Measurements from ENCODE around the gene S100A6. TPM values are rescaled to one million over a fixed set of nuclear protein-coding genes. Genes with fewer than 3 reads are reported as not detected.
A peak's percentile ranks its signal among the peaks of the same experiment; 100 is the strongest.
"Not testable (repeated sequence)": the region's sequence is repeated elsewhere in the genome, so short reads cannot be mapped to it uniquely, and the experiment has no call there.

The S100A6 gene
- polyA plus RNA-seq, 4 donors, result 168 to 309 (median 231) TPM

DNA sequence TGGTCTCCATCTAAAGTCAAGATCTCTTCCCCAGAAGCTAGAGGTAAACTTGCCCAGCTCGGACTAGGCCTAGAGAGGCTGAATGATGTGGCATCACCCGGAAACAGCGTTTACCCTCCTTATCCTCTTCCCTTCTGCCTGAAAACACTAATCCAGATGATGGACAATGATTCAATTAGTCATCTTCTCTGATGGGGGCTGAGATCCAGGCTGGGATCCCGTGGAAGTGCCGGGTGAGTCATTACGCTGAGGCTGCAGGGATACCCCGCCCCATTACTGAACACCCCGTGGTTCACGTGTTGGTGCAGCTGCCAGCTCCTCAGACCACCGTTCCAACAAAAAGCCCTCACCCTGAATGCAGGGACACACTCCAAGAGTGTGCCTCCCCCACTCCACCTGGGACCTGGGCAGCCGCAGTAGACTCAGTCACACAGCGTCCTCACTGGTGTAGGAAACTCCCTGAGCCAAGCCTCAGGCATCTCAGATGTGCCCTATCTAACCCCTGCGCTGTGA, 2.0 kb downstream of the S100A6 start:
- DNase-seq (ENCODE audit: low read depth in 4 of 4, low spot score in 3 of 4), result no peak

DNA sequence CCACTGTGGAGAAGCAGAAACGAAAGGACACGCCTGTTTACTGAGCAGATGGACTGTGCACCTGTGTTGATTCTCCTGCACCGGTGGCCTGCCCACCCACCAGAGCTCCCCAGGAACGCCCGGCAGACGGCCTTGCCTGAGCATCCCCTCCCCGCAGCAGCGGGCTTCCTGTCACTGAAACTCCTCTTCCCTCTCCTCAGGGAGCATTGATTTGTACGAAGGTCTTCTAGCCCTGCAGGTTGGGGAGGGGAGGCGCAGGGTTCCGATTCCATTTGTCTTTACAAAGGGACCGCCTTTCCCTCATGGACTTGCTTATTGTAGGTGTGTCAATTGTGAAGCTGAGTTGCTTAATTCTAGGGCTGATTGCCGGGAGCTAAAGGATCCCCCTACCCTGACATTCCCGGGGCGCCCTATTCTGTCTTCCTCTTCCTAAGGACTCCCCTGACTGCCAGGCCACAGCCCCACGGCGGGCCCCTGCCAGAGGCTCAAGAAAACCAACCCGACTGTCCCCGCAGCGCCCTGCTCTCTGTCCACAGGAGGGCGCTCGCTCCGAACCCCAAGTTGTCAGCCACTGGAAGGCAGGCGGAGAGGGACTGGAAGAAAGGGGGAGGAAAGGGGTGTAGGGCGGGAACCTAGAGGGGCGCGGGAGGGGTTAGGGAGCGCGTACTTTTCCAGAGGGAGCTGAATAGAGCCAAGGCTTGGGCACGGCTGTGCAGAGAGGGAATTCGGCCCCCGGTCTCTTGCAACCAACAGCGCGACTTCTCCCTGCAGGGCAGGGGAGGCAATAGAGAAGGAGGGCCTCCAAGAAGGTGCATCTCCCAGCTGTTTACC, 2.8 kb downstream of the S100A6 start:
- peak; percentile 66 to 76 (median 70) for DNase-seq (ENCODE audit: low read depth in 4 of 4, low spot score in 3 of 4)

DNA sequence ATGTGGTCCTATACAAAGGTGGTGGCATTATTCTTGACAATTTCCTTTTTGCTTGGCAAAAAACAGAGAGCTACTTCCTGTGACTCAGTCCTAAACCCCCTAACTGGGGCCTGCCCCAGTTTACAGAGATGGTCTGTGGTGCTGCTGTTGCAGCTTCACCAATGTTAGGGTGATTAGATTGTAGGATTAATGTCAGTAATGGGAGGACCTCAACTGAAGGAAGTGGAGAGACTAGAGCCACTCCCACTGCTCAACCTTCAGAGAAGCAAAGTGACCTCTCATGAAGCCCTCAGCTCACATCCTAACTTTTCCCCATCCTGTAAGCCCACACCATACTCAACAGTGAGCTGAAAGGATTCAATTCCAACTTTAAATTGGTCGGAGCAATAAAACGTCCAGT, 3.6 kb downstream of the S100A6 start:
- no peak for DNase-seq (ENCODE audit: low read depth in 4 of 4, low spot score in 3 of 4)

DNA sequence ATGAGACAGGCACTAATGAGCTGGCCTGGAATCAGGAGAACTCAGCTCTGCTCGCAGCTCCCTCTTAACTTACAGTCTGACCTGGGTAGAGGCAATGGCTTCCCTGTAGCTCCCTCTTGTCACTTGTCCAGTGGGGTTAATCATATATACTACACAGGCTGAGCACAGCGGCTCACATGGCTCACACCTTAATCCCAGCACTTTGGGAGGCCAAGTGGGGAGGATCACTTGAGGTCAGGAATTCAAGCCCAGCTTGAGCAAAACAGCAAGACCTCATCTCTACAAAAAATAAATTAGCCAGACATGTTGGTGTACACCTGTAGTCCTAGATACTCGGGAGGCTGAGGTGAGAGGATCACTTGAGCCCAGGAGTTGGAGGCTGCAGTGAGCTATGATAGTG, 4.2 kb downstream of the S100A6 start:
- no peak for DNase-seq (ENCODE audit: low read depth in 4 of 4, low spot score in 3 of 4)

DNA sequence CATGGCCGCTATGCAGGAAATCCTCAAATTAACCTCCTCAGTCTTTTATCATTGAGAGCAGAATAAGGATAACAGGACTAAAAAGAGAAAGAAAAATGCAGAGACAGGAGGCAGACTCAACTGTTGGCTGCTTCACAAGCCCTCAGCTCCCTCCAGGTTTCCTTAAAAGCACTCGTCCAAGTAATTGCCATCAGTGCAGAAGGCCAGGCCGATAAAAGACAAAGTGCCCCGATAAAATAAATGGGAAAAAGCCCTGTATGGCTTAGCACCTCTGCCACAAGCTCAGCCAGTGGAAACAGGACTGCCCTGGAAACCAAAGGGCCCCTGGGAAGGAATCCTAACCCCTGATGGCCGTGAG, 8.1 kb downstream of the S100A6 start:
- no peak for DNase-seq (ENCODE audit: low read depth in 4 of 4, low spot score in 3 of 4)

DNA sequence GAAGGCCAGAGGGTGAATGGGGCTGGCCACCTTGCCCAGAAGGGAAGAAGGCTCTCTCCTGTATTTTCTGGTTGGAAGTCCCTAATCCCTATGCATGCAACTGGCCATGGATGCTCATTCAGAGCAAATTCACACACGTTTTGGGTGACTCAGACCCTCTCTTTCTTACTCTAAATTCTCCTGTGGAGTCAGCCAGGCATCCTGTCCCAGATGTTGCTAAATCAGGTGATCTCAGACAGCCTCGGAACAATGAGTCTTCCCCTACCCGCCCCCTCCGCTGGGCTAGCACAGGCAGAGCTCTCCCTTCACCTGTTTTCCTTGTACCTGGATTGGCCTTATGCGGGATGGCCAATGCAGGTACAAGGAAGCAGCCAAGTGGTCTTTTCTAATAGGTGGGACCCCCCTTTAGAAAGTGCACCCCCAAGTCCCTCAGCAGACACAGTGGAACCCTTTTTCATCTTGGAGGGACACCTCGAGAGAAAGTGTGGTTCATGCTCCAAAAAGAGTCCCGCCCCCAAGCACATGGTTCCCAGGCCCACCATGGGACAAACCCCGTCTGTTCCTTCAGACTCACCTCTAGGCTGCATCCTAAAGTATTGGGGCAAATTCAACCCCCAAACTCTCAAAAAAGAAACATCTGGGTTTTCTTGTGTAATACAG, 8.6 kb downstream of the S100A6 start:
- DNase-seq (ENCODE audit: low read depth in 4 of 4, low spot score in 3 of 4), result no peak

DNA sequence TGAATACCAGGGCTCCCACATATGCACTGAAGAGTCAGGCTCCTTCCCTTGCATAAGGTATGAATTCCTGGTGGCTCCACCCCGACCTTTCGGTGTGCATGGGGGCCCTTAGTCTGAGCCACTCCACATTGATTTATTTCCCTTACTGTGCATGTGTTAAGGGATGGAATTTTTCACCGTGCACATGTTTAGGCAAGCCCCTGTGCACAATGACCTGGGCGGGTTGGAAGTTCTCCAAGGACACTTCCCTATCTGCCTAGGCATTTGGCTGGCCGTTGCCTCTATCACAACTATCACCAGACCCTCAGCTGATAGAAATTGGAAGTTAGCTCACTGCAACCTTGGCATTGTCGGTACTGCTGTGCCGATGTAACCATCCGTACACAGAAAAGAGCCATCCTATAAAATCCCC, 9.7 kb downstream of the S100A6 start:
- DNase-seq (ENCODE audit: low read depth in 4 of 4, low spot score in 3 of 4), result no peak

DNA sequence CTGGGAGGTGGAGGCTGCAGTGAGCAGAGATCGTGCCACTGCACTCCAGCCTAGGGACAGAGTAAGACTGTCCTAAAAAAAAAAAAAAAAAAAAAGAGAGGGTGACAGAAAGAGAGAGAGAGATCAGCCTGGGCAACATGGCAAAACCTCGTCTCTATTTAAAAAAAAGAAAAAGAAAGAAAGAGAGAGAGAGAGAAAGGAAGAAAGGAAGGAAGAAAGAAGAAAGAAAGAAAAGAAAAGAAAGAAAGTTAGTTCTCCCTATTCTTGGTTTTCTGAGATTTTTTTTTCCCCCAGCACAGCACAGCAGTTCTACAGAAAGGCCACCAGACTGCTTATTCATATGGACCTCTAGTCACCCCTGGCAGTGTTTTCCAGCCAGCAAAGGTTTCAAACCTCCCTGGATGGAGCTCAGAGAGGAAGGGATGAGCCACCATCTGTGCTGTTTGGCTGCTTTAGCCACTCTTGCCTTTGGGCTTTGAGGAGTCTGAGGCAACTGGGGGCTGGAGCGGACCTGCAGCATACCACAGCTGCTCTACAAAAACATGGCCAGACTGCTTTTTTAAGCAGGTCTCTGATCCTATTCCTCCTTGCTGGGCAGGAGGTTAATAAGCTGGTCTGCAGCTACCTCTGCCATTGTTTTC, 10.6 kb downstream of the S100A6 start:
- no peak for DNase-seq (ENCODE audit: low read depth in 4 of 4, low spot score in 3 of 4)

DNA sequence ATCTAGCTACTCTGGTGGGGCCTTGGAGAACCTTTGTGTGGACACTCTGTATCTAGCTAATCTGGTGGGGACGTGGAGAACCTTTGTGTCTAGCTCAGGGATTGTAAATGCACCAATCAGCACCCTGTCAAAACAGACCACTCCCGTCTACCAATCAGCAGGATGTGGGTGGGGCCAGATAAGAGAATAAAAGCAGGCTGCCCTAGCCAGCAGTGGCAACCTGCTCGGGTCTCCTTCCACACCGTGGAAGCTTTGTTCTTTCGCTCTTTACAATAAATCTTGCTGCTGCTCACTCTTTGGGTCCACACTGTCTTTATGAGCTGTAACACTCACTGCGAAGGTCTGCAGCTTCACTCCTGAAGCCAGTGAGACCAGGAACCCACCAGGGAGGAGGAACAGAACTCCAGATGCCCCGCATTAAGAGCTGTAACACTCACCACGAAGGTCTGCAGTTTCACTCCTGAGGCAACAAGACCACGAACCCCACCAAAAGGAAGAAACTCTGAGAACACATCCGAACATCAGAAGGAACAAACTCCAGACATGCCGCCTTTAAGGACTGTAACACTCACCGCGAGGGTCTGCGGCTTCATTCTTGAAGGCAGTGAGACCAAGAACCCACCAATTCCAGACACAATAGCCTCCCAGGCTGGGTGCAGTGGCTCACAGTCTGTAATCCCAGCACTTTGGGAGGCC, 13.3 kb downstream of the S100A6 start:
- not testable (repeated sequence) for DNase-seq (ENCODE audit: low read depth in 4 of 4, low spot score in 3 of 4)

DNA sequence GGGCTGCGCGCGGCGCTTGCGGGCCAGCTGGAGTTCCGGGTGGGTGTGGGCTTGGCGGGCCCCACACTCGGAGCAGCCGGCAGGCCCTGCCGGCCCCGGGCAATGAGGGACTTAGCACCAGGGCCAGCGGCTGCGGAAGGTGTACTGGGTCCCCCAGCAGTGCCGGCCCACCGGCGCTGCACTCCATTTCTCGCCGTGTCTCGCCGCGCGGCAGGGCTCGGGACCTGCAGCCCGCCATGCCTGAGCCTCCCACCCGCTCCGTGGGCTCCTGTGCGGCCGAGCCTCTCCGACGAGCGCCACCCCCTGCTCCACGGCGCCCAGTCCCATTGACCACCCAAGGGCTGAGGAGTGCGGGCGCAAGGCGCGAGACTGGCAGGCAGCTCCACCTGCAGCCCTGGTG, 14.0 kb downstream of the S100A6 start:
- not testable (repeated sequence) for DNase-seq (ENCODE audit: low read depth in 4 of 4, low spot score in 3 of 4)

DNA sequence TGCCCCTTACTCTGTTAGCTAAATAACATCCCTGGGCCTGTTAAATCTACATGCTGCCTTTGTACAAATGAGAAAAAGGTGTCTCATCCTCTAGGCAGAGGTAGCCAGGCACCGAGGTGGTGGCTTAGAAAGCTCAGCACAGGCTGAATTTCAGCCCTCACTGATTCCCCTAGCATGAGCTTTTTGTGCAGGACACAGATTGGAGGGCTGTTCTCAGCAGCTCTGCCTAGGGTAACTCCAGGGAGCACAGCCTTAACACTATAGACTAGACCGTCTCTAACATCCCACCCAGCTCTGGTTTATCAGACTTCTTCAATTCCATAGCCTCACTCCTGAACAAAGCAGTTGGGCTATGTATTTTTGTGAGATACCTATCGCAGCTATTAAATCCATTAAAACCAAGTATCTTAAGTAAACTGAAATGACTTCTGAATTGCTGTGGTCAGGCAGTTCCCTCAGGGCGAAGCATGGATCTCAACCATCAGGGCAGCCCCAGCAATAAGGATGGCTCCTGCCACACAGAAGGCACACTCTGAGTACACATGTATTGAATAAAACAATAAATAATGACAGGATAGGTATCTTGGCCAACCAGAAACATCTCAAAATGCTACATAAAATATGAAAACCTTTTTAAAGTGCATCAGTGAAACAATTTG, 14.8 kb downstream of the S100A6 start:
- DNase-seq (ENCODE audit: low read depth in 4 of 4, low spot score in 3 of 4), result no peak

DNA sequence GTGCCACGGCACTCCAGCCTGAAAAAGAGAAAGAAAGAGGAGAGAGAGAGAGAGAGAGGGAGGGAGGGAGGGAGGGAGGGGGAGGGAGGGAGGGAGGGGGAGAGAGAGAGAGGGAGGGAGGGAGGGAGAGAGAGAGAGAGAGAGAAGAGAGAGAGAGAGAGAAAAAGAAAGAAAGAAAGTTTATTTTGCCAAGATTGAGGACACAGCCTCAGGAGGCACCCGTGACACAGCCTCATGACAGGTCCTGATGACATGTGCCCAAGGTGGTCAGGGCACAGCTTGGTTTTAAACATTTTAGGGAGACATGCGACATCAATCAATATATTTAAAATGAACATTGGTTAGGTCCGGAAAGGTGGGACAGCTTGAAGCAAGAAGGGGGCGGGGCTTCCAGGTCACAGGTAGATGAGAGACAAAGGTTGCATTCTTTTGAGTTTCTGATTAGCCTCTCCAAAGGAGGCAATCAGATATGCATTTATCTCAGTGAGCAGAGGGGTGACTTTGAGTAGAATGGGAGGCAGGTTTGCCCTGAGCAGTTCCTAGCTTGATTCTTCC, 15.6 kb downstream of the S100A6 start:
- not testable (repeated sequence) for DNase-seq (ENCODE audit: low read depth in 4 of 4, low spot score in 3 of 4)

DNA sequence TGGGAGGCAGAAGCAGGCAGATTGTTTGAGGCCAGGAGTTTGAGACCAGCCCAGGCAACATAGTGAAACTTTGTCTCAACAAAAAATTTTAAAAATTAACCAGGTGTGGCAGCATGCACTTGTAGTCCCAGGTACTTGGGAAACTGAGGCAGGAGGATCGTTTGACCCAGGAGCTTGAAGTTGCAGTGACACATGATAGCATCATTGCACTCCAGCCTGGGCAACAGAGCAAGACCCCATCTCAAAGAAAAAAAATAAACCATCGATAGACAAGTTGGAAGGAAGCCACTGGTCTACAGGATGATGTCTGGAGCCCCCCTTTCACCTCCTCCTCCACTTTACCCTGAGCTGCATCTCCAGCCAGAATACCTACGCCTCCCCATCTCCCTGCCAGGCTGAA, 16.5 kb downstream of the S100A6 start:
- no peak for DNase-seq (ENCODE audit: low read depth in 4 of 4, low spot score in 3 of 4)

DNA sequence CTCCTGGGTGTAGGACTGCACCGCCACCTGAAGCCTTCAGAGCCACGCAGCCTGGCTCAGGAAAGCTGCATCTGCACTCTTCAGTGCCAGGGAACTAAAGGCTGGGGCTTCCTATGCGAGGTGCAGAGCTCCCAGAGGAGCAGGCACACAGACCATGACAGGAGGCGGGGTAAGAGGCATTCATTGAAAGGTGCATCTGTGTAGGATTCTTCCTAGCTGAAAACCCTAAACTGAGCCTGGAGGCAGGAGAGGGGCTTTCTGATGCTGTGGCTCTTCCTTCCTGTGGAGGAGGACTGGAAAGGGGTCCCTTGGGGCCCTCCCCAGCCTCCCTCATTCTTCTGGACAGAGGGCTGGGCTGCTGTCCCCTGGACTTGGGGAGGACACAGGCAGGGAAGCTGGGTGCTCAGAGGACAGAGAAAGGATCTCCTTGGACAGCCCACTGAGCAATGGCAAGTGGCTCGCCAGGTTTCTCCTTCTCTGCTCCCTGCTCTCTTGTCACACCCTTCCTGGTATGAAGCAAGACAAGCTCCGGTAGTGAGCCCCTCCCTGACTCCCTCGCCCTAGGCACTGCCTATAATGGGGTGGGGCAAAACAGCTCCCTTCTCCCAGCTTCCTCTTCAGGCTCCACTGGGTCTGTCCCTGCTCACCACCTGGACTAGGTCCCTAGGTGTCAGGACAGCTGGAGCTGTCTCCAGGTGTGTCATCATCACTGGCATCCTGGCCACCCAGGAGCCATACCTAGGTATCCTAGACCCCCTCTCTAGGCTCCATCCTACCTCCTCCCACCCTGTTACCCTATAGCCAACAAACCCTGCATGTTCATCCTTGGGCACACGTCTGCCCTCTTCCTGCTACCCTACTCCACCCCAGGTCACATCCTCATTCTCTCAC, 20.0 kb downstream of the S100A6 start:
- DNase-seq (ENCODE audit: low read depth in 4 of 4, low spot score in 3 of 4), result no peak

DNA sequence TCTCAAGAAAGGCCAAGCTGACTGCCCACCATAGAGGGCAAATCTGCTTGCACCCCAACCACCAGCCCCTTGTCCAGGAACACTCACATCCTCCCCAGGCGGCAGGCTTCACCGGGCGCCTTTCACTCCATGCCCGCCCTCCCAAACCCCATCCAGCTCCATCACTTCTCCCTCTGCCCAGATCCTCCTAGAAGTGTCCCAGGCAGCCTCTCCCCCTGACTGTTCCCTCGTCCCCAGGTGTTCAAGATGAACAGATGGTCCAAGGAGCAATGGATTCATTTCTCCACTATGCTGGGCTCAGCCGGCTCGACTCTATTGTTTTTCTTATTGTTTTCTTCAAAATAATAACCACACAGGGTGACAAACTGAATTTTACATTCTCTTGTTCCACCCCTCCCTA, 22.1 kb downstream of the S100A6 start:
- DNase-seq (ENCODE audit: low read depth in 4 of 4, low spot score in 3 of 4), result no peak

DNA sequence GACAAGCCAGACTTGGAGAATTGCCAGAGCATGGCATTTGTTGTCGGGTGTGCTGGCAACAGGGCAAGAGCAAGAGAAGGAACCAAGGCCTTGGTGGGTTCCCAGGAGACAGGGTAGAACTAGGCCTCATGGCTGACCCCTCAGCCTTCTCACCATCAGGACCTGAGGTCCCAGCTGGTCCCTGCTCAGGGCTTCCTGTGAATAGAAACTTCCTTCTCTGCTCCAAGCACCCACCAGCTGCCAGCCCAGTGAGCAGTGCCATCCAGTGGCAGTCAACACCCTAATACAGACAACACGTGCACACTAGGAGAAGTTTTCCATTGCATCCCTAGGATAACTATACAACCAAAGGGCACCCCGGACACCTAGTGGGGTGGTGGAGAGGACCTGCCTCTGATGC, 22.8 kb downstream of the S100A6 start:
- DNase-seq (ENCODE audit: low read depth in 4 of 4, low spot score in 3 of 4), result no peak

DNA sequence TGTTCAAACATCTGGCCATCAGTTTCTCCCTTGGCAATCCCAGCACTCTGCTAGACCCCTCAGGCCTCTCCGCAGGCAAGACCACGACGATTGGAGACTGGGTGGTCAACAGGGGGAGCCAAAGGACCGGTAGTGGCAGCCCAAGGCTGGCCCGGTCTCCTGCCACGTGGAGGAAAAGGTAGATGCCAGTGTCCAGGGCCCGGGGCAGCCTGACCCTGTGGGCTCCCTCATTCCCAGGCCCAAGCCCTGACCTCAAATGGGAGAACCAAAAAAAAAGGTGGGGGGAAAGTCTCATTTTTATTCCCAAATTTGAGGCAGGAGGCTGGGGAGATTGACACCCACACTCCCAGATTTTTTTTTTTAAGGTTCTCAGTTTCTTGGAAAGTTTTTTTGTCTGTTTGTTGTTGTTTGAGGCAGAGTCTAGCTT, 24.8 kb downstream of the S100A6 start:
- DNase-seq (ENCODE audit: low read depth in 4 of 4, low spot score in 3 of 4), result peak in 3 of 4 donors; percentile 44 to 70 (median 69)

DNA sequence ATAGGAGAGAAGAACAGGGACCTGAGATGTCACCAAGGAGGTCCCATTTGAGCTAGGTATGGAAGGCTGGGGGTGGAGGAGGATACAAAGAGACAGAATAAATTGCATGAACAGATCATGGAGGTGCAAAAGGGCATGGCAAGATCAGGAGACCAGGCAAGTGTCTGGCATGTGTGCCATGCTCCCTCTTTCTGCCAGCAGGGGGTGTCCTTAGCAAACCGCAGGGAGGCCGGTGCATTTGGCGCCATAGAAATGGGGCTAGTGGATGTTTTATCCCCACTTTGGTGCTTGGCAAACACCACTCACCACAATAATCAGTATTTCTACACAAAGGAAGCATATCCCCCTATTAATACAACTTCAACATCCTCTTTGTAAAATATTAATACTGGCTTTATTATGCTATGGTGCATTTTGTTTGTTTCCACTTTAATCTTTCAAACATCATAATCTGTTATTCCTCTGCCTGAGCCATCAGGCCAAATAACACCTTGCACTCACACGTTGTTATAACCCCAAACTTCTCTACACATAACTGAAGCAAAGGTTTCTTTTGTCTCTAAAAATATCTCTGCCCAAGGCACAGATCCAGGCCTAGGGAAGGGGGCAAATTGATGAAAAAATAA, 25.9 kb downstream of the S100A6 start:
- no peak for DNase-seq (ENCODE audit: low read depth in 4 of 4, low spot score in 3 of 4)

DNA sequence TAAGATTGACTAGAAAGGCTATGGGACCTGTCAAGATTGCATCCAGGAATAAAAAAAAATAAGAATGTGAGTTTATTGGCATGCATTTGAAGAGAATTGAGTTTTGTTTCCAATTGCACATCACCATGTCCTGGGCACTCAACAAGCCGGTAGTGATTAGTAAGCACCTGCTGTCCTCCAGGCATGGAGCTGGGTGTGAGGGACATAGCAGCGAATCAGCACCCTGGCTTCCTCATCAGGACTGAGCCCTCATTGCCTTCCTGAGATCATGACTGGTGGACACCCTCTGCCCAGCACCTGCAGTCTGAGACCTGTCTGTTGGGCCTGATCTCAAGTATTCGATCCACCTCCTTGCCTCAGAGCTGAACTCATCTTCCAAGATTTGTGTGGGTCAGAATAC, 26.8 kb downstream of the S100A6 start:
- no peak for DNase-seq (ENCODE audit: low read depth in 4 of 4, low spot score in 3 of 4)

All from right renal pelvis (tissue), 4 donors.